K562 (cell line): ENCODE measurements around the gene TNPO2. TPM values are rescaled to one million over a fixed set of nuclear protein-coding genes. Genes with fewer than 3 reads are reported as not detected.
A peak's percentile ranks its signal among the peaks of the same experiment; 100 is the strongest.

Source experiments
- ATAC-seq: fragments of 200-7000 bp; cut with Tn5 transposase; 3 replicates; pipeline ENCODE4 v1.9.1; 2020; ENCODE audit warnings: moderate library complexity
- BruUV-seq: library from RNA; stranded (reverse); fragments of 400-500 nt; replicated peaks from 2 replicates; lab custom pipeline; 2021; lab: Mats Ljungman, UMichigan
- CTCF ChIA-PET: fragments of 300-600 bp; formaldehyde crosslinking; extraction: SDS; loops from one replicate; lab custom pipeline; 2021; ENCODE audit warnings: low intra/inter-chr PET ratio; lab: Yijun Ruan, JAX
- POLR2A ChIA-PET: fragments of 300-600, 350-650 bp; sonication (Branson Sonifier 250); formaldehyde crosslinking; extraction: SDS; loops from one replicate; lab custom pipeline; 2021; ENCODE audit warnings: antibody characterized with exemption, inconsistent platforms; lab: Yijun Ruan, JAX
- DNase-seq, 4 experiments: peaks; one replicate each; pipeline versions ENCODE4 v3.0.0 to v3.0.0-alpha.2; 2011 to 2018; ENCODE audit warnings: low spot score in 3 of 4, mixed read lengths in 3 of 4; ENCODE audit errors: extremely low read depth in 1 of 4
- FAIRE-seq: peaks from 2 replicates; lab custom pipeline; 2011; peaks lifted over from hg19 to GRCh38; lab: Jason Lieb, UNC
- H2AFZ ChIP-seq: 2 replicates; pipeline ENCODE4 v1.6.0; 2011; ENCODE audit warnings: low read depth, low read length, control low read depth, inconsistent platforms
- H3K27ac ChIP-seq: fragments of 200-600 bp; 3 replicates; pipeline ENCODE4 v1.8.0; 2011; ENCODE audit warnings: low read depth, mild to moderate bottlenecking, control low read depth, inconsistent platforms, low read length, moderate library complexity, mixed read lengths; ENCODE audit errors: extremely low read depth
- H3K27me3 ChIP-seq, 2 experiments: fragments of 300-600 bp in 1 of 2; 2 replicates in 1 of 2; 3 replicates in 1 of 2; pipeline versions ENCODE4 v1.6.0 to v1.8.0; 2011; ENCODE audit warnings: inconsistent platforms in 2 of 2, low read length in 2 of 2, mild to moderate bottlenecking in 1 of 2, mixed read lengths in 1 of 2, moderate library complexity in 1 of 2; ENCODE audit not compliant: control insufficient read depth in 2 of 2, insufficient read depth in 2 of 2
- H3K36me3 ChIP-seq: fragments of 300-600 bp; 3 replicates; pipeline ENCODE4 v1.8.0; 2011; ENCODE audit warnings: mild to moderate bottlenecking, low read length, inconsistent platforms; ENCODE audit not compliant: control insufficient read depth, insufficient read depth
- H3K4me1 ChIP-seq, 2 experiments: fragments of 200-600 bp in 1 of 2; replicated peaks in 1 of 2; 2 replicates in 1 of 2; 3 replicates in 1 of 2; pipeline versions ENCODE4 v1.5.1 to v1.8.0; 2011; ENCODE audit warnings: inconsistent platforms in 2 of 2, low read length in 2 of 2, mild to moderate bottlenecking in 1 of 2, mixed read lengths in 1 of 2, moderate library complexity in 1 of 2; ENCODE audit not compliant: control insufficient read depth in 2 of 2, insufficient read depth in 2 of 2
- H3K4me2 ChIP-seq: 2 replicates; pipeline ENCODE4 v1.6.1; 2011; ENCODE audit warnings: low read length, control low read depth, inconsistent platforms, mixed read lengths; ENCODE audit not compliant: insufficient read depth
- H3K4me3 ChIP-seq: fragments of 200-600 bp; sonication (generic), shearing (Covaris generic); 2 replicates; pipeline ENCODE4 v1.5.1; 2016; ENCODE audit warnings: control low read depth, inconsistent platforms
- H3K79me2 ChIP-seq: fragments of 200-600 bp; 3 replicates; pipeline ENCODE4 v1.8.0; 2011; ENCODE audit warnings: low read length, inconsistent platforms; ENCODE audit not compliant: control insufficient read depth, insufficient read depth
- H3K9ac ChIP-seq, 2 experiments: 2 replicates each; pipeline versions ENCODE4 v1.6.0 to v1.6.1; 2011; ENCODE audit warnings: low read depth in 2 of 2, low read length in 2 of 2, control low read depth in 1 of 2, inconsistent platforms in 1 of 2, mild to moderate bottlenecking in 1 of 2, mixed read lengths in 1 of 2; ENCODE audit not compliant: insufficient read depth in 1 of 2
- H3K9me1 ChIP-seq: one replicate; pipeline ENCODE4 v1.6.0; 2011; ENCODE audit warnings: inconsistent platforms, mild to moderate bottlenecking, low read length, moderate library complexity; ENCODE audit not compliant: control insufficient read depth, insufficient read depth
- H3K9me3 ChIP-seq: replicated peaks from 2 replicates; pipeline ENCODE4 v1.5.1; 2011; ENCODE audit warnings: low read depth, low read length, inconsistent platforms; ENCODE audit not compliant: control insufficient read depth, insufficient read depth
- H4K20me1 ChIP-seq: replicated peaks from 2 replicates; pipeline ENCODE4 v1.6.1; 2011; ENCODE audit warnings: low read length, inconsistent platforms, mixed read lengths; ENCODE audit not compliant: control insufficient read depth, insufficient read depth
- DACH1 ChIP-seq: fragments of 450-650 bp; IDR thresholded peaks from 2 replicates; pipeline ENCODE4 v1.6.1; 2018; ENCODE audit not compliant: partially characterized antibody
- HNRNPL ChIP-seq: fragments of 200-400 bp; formaldehyde crosslinking; IDR thresholded peaks from 2 replicates; pipeline ENCODE4 v1.6.1; 2017; ENCODE audit warnings: low read depth, mild to moderate bottlenecking, low read length
- NR4A1 ChIP-seq, 2 experiments: fragments of 250-450 bp in 1 of 2; fragments of 450-650 bp in 1 of 2; sonication (Bioruptor Pico) in 1 of 2; IDR thresholded peaks; 2 replicates each; pipeline versions ENCODE4 v1.4.0 to v1.6.1; 2016 to 2020; ENCODE audit warnings: mild to moderate bottlenecking in 2 of 2, missing compliant biosample characterization in 1 of 2, missing genetic modification characterization in 1 of 2, moderate library complexity in 1 of 2
- POLR2G ChIP-seq: fragments of 200-400 bp; formaldehyde crosslinking; IDR thresholded peaks from 2 replicates; pipeline ENCODE4 v1.6.1; 2017; ENCODE audit warnings: low read depth, mild to moderate bottlenecking, antibody characterized with exemption, low read length, moderate library complexity
- RBFOX2 ChIP-seq: fragments of 200-400 bp; formaldehyde crosslinking; IDR thresholded peaks from 2 replicates; pipeline ENCODE4 v1.6.1; 2017; ENCODE audit warnings: low read depth, mild to moderate bottlenecking, low read length, moderate library complexity
- SPI1 ChIP-seq: IDR thresholded peaks from 2 replicates; pipeline ENCODE4 v1.6.1; 2011; ENCODE audit warnings: low read depth, low read length, control low read depth, borderline replicate concordance
- ZFP30 ChIP-seq: fragments of 250-450 bp; sonication (Bioruptor Pico); IDR thresholded peaks from 2 replicates; pipeline ENCODE4 v1.8.0; 2022; ENCODE audit warnings: moderate library complexity, mild to moderate bottlenecking, inconsistent platforms, borderline replicate concordance
- WGBS: fragments of 100-300 bp; shearing (Covaris generic); methylation state at CpG from one replicate; pipeline ENCODE4 v1.1.6; 2016; ENCODE audit warnings: low coverage, mixed read lengths; ENCODE audit not compliant: insufficient coverage; ENCODE audit errors: missing lambda C conversion rate; 5-methylcytosine and 5-hydroxymethylcytosine counted together
- in situ Hi-C: fragments of 300-500 bp; cut with MboI; formaldehyde crosslinking; loops from 4 replicates; pipeline ENCODE4 v1.15.0; 2018; ENCODE audit warnings: inconsistent platforms, mixed read lengths
- intact Hi-C: fragments of 100-400 bp; cut with micrococcal nuclease; formaldehyde crosslinking; loops from 2 replicates; pipeline ENCODE4 v1.14.2; 2022
- polyA plus RNA-seq, 8 experiments: library from polyadenylated mRNA; depleted of rRNA in 4 of 8; stranded (reverse) in 5 of 8; unstranded in 3 of 8; fragments of >200 nt; fragmentation: Nextera tagmentation in 2 of 8; fragmentation: Illumina TruSeq in 1 of 8; extraction: Ambion mirVana in 2 of 8; extraction: Trizol in 1 of 8; gene quantifications; 2 replicates each; pipeline versions ENCODE4 v1.2.1 to v1.2.3, GENCODE V29; 2011 to 2014; ENCODE audit warnings: inconsistent platforms in 1 of 8, missing spikeins in 1 of 8
- total RNA-seq, 7 experiments: library from RNA; depleted of rRNA in 6 of 7; stranded (reverse); fragments of >200 nt in 6 of 7; fragmentation: Illumina TruSeq in 2 of 7; extraction: Trizol in 2 of 7; gene quantifications; 2 replicates each; pipeline versions ENCODE4 v1.2.1 to v1.2.3, GENCODE V29; 2011 to 2021; ENCODE audit warnings: low replicate concordance in 1 of 7

Gene TNPO2
- total and polyA plus RNA-seq, 9 of the 15 experiments (the other 6 are each of a cell fraction or from before 2014, with no cell fraction given): 6.0 to 126 (median 53.8) TPM

DNA sequence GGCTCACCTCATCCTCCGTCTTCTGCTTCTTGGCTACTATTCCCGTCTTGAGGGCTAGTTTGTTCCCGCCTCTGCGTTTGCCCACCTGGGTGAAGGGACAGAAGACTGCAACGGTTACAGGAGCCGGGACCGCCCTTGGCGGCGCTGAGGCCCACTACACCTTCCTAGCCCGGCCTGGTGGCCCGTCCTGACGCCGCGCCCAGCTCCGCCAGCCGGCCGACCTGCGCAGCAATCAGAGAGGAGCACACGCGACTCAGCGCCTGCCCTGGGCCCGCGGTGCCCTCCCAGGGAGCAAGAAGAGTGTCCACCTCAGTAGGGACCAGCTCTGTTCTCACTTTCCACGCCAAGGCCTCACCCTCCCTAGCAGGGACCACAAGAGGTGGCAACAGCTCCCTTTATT is 7.6 kb upstream of the TNPO2 start:
- intact Hi-C loops: no loop called here
- TF ChIP-seq DACH1 (no peak), ZFP30 (no peak), POLR2G (peak; percentile 60), RBFOX2 (peak; percentile 66), HNRNPL (no peak)
- no peak for DNase-seq
- ATAC-seq: no peak
- no peak for FAIRE-seq
- in situ Hi-C loops: no loop called here
- peaks cover 52% of the 10 kb centered on the region for H3K79me2 ChIP-seq
- H3K4me2 ChIP-seq: no peak overlapping the region
- H3K36me3 ChIP-seq: peaks cover 52% of the 10 kb centered on the region
- no peak overlapping the region; the same call in 2 of the 3 replicates for H3K27ac ChIP-seq
- no peaks in the 10 kb centered on the region for H3K27me3 ChIP-seq
- BruUV-seq: no TSS peak
- no peak overlapping the region for H2AFZ ChIP-seq
- peaks cover 12 to 29% of the 10 kb centered on the region in 2 experiments for H3K4me1 ChIP-seq
- CTCF ChIA-PET: no interaction called here
- no peaks in the 10 kb centered on the region for H3K9me3 ChIP-seq
- no peaks in the 10 kb centered on the region for H3K9me1 ChIP-seq
- H3K4me3 ChIP-seq: no peak overlapping the region
- POLR2A ChIA-PET: interaction anchor here (5.5 kb wide), 1 partner anchor 8 kb away, joined by 50 read pairs; the partner anchor contains the start of gene TNPO2
- WGBS: 92% methylated on average over 22 of the region's 24 CpGs
- H3K9ac ChIP-seq: peak overlapping the region in 1 of 2 experiments; percentile 73; a peak in 2 of 4 replicates
- H4K20me1 ChIP-seq: peaks cover 17% of the 10 kb centered on the region

DNA sequence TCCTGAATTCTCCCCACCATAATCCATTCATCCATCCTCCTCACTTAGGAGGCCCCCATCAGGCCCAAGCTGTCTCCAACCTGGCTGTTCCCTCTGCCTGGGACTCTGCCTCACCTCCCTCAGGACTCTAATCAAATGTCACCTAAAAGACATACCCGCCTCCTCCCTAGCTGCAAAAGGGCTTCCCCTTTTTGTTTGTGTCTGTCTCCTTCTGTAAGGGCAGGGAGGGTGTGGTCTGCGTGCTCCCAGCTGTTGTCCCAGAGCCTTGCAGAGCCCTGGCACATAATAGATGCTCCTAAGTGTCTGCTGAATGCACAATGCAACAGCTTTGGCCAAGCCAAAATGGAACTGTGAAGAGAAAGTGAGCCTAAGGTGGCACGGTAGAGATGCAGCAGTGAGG is 6.3 kb upstream of the TNPO2 start:
- ChIA-PET POLR2A (interaction anchor here (0.6 kb wide), 1 partner anchor 114 kb away, joined by 5 read pairs; no protein-coding TSS in a partner anchor), CTCF (no interaction called here)
- H2AFZ ChIP-seq: no peak overlapping the region
- no peak overlapping the region for H3K9ac ChIP-seq
- peaks cover 52% of the 10 kb centered on the region for H3K36me3 ChIP-seq
- no peak for DNase-seq
- no peak for FAIRE-seq
- no peaks in the 10 kb centered on the region for H3K27me3 ChIP-seq
- no peak overlapping the region for H3K4me3 ChIP-seq
- no peaks in the 10 kb centered on the region for H3K9me1 ChIP-seq
- peaks cover 17% of the 10 kb centered on the region for H4K20me1 ChIP-seq
- in situ Hi-C loops: no loop called here
- 80% methylated on average over 3 of the region's 3 CpGs for WGBS
- intact Hi-C loops: no loop called here
- TF ChIP-seq NR4A1 (CRISPR knock-in tag; IDR thresholded peaks at IDR 0.05): no peak
- no peak for TF ChIP-seq NR4A1 (tag; IDR thresholded peaks at IDR 0.05)
- peak; percentile 83 for TF ChIP-seq SPI1
- peaks cover 8 to 23% of the 10 kb centered on the region in 2 experiments for H3K4me1 ChIP-seq
- no peak for ATAC-seq
- H3K27ac ChIP-seq: no peak overlapping the region
- peaks cover 45% of the 10 kb centered on the region for H3K79me2 ChIP-seq
- BruUV-seq: no TSS peak
- no peaks in the 10 kb centered on the region for H3K9me3 ChIP-seq
- no peak overlapping the region for H3K4me2 ChIP-seq
